MM.1S (cell line): ENCODE data around the gene PLXNA2.

Experiments
- DNase-seq: peaks from one replicate; pipeline ENCODE4 v3.0.0-alpha.2; 2015
- H2AFZ ChIP-seq: fragments of 300-600 bp; sonication (generic); 2 replicates; pipeline ENCODE4 v1.6.0; 2016; ENCODE audit warnings: antibody characterized with exemption, low read length
- H3F3A ChIP-seq: fragments of 300-600 bp; sonication (generic); 2 replicates; pipeline ENCODE4 v1.6.1; 2016; ENCODE audit warnings: mild to moderate bottlenecking, antibody characterized with exemption, low read length, moderate library complexity, mixed read lengths; ENCODE audit not compliant: insufficient read depth
- H3K27ac ChIP-seq: fragments of 300-600 bp; sonication (generic); 2 replicates; pipeline ENCODE4 v1.5.1; 2016; ENCODE audit warnings: mild to moderate bottlenecking, low read length
- H3K27me3 ChIP-seq: fragments of 300-600 bp; sonication (generic); replicated peaks from 2 replicates; pipeline ENCODE4 v1.6.0; 2016; ENCODE audit warnings: low read length; ENCODE audit not compliant: insufficient read depth
- H3K36me3 ChIP-seq: fragments of 300-600 bp; sonication (generic); replicated peaks from 2 replicates; pipeline ENCODE4 v1.6.1; 2016; ENCODE audit warnings: mild to moderate bottlenecking, low read length, mixed read lengths; ENCODE audit not compliant: insufficient read depth
- H3K4me1 ChIP-seq: fragments of 300-600 bp; sonication (generic); 2 replicates; pipeline ENCODE4 v1.6.1; 2016; ENCODE audit warnings: low read length, mixed read lengths
- H3K4me2 ChIP-seq: fragments of 300-600 bp; sonication (generic); 2 replicates; pipeline ENCODE4 v1.6.0; 2016; ENCODE audit warnings: low read depth, low read length
- H3K4me3 ChIP-seq: fragments of 300-600 bp; sonication (generic); 2 replicates; pipeline ENCODE4 v1.5.1; 2016; ENCODE audit warnings: low read length, mixed read lengths
- H3K79me2 ChIP-seq: fragments of 300-600 bp; sonication (generic); 2 replicates; pipeline ENCODE4 v1.6.1; 2016; ENCODE audit warnings: mixed run types, low read length, mixed read lengths
- H3K9ac ChIP-seq: fragments of 300-600 bp; sonication (generic); 2 replicates; pipeline ENCODE4 v1.6.1; 2016; ENCODE audit warnings: low read length, mixed read lengths
- H3K9me2 ChIP-seq: fragments of 300-600 bp; sonication (generic); replicated peaks from 2 replicates; pipeline ENCODE4 v1.6.1; 2016; ENCODE audit warnings: mild to moderate bottlenecking, low read length, mixed read lengths; ENCODE audit not compliant: insufficient read depth
- H3K9me3 ChIP-seq: fragments of 300-600 bp; sonication (generic); replicated peaks from 2 replicates; pipeline ENCODE4 v1.6.1; 2016; ENCODE audit warnings: mild to moderate bottlenecking, low read length, mixed read lengths; ENCODE audit not compliant: insufficient read depth
- H4K20me1 ChIP-seq: fragments of 300-600 bp; sonication (generic); 2 replicates; pipeline ENCODE4 v1.6.1; 2016; ENCODE audit warnings: mild to moderate bottlenecking, low read length, moderate library complexity, mixed read lengths; ENCODE audit not compliant: insufficient read depth
- EZH2 ChIP-seq: fragments of 300-600 bp; sonication (generic); optimal IDR thresholded peaks from 2 replicates; pipeline ENCODE3; 2017; ENCODE audit warnings: low read depth, mild to moderate bottlenecking, antibody characterized with exemption, low read length, mixed read lengths
- EZH2phosphoT487 ChIP-seq: fragments of 300-600 bp; sonication (generic); IDR thresholded peaks from 2 replicates; pipeline ENCODE4 v1.6.1; 2018; ENCODE audit warnings: antibody characterized with exemption, low read length
- TF ChIP-seq, protein P1 (sequence below): fragments of 300-600 bp; sonication (generic); IDR thresholded peaks from 2 replicates; pipeline ENCODE4 v1.5.1; 2016; ENCODE audit warnings: antibody characterized with exemption, low read length, mixed read lengths

The PLXNA2 gene

DNA sequence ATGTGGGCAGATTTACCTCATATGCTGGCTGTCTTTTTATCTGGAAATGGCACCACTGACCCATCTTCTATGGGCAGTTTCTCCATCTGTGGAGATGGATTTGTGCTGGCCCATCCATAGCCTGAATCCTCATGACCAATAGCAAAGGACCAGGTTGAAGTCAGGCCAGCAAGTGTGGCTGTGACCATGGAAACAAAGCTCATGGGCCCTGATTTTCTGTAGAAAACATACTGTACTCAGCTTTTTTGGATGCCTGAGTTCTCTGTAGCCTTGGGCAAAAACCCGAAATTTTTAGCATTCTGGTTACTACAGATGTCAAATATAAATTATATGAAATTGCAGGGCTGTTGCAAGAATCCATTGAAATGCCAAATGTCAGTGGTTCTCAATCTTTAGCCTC is 155.0 kb downstream of the PLXNA2 start:
- H3K27me3 ChIP-seq = no peaks in the 10 kb centered on the region
- H3K9me3 ChIP-seq = no peaks in the 10 kb centered on the region
- no peaks in the 10 kb centered on the region for H3K36me3 ChIP-seq
- no peak overlapping the region for H3K4me3 ChIP-seq
- peaks cover 15% of the 10 kb centered on the region for H3K4me1 ChIP-seq
- TF ChIP-seq EZH2 (no peak), EZH2phosphoT487 (no peak)
- TF ChIP-seq, protein P1, sequence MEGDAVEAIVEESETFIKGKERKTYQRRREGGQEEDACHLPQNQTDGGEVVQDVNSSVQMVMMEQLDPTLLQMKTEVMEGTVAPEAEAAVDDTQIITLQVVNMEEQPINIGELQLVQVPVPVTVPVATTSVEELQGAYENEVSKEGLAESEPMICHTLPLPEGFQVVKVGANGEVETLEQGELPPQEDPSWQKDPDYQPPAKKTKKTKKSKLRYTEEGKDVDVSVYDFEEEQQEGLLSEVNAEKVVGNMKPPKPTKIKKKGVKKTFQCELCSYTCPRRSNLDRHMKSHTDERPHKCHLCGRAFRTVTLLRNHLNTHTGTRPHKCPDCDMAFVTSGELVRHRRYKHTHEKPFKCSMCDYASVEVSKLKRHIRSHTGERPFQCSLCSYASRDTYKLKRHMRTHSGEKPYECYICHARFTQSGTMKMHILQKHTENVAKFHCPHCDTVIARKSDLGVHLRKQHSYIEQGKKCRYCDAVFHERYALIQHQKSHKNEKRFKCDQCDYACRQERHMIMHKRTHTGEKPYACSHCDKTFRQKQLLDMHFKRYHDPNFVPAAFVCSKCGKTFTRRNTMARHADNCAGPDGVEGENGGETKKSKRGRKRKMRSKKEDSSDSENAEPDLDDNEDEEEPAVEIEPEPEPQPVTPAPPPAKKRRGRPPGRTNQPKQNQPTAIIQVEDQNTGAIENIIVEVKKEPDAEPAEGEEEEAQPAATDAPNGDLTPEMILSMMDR = no peak
- H3K9me2 ChIP-seq = no peaks in the 10 kb centered on the region
- no peaks in the 10 kb centered on the region for H3K79me2 ChIP-seq
- peaks cover 14% of the 10 kb centered on the region for H3F3A ChIP-seq
- no peaks in the 10 kb centered on the region for H4K20me1 ChIP-seq
- no peak overlapping the region for H3K9ac ChIP-seq
- no peak overlapping the region for H3K4me2 ChIP-seq
- DNase-seq = no peak
- H2AFZ ChIP-seq = no peak overlapping the region
- no peak overlapping the region for H3K27ac ChIP-seq

DNA sequence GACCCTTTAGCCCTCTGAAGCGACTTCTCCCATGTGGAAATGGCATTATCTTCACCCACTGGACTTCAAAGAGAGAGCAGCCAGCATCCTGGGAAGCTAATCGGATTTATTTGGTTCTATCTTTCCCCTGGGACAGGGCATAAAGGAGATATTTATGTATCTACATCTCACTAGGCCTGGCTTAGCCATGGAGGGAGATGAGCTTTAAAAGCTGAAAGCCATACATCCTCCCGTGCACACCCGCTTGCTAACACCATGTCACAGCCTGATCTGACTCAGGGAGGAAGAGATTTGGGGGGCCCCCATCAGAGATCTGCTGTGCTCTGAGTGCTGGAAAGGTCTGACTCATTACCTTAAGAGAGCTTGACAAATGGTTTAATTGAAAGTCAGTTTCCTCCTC is 155.9 kb downstream of the PLXNA2 start:
- Histone ChIP-seq H3F3A (peaks cover 14% of the 10 kb centered on the region), H3K4me3 (no peak overlapping the region), H2AFZ (no peak overlapping the region), H3K4me1 (peaks cover 15% of the 10 kb centered on the region), H3K9me2 (no peaks in the 10 kb centered on the region), H3K4me2 (no peak overlapping the region), H3K9ac (no peak overlapping the region), H3K27ac (no peak overlapping the region), H4K20me1 (no peaks in the 10 kb centered on the region), H3K36me3 (no peaks in the 10 kb centered on the region), H3K27me3 (no peaks in the 10 kb centered on the region), H3K9me3 (no peaks in the 10 kb centered on the region), H3K79me2 (no peaks in the 10 kb centered on the region)
- no peak for DNase-seq
- no peak for TF ChIP-seq EZH2
- TF ChIP-seq, protein P1 = no peak
- no peak for TF ChIP-seq EZH2phosphoT487

DNA sequence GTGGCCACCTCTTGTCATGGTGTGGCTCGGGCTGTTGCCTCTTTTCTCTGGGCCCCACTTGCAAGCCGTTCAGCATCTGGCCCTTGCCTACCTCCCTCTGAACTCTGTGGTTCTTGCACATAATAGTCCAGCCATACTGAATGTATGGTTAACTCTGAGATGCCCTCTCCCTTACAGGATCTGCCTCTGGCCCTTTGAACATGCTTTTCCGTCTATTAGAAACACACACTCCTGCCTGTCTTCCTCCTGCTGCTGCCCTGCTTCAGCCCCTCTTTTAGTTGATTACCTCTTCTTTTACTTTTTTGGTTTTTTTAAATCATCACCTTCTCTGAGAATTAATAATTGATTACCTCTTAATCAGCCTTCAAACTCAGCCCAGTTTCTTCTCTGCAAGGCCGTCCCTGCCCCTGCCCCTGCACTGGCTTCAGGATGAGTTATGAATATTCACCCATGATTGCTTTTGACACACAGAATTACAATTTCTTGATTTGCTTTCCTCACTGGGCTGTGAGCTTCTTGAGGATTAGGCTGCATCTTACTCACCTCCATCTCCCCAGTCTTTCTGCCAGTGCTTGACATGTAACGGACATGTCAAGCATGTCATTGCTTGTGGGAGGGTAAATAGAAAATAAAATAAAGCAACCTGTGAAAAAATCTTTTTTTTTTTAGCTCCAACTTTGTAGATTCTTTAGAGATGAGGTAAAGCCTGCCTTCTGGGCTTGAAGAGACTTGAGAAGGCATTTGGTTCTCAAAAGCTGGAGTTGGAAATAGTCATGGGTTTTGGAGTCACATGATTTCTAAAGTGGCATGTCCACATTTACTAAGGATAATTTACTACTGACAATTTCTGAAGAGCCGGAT is 158.3 kb downstream of the PLXNA2 start:
- Histone ChIP-seq H2AFZ (peak overlapping the region; percentile 48), H3K79me2 (no peaks in the 10 kb centered on the region), H3K36me3 (no peaks in the 10 kb centered on the region), H3K4me2 (peak overlapping the region; percentile 69), H3K4me1 (peaks cover 15% of the 10 kb centered on the region), H3F3A (peaks cover 14% of the 10 kb centered on the region), H3K27ac (peak overlapping the region; percentile 32; the same call in 1 of the 2 replicates), H3K9me2 (no peaks in the 10 kb centered on the region), H3K4me3 (peak overlapping the region; percentile 15; the same call in 1 of the 2 replicates), H4K20me1 (no peaks in the 10 kb centered on the region), H3K9me3 (no peaks in the 10 kb centered on the region), H3K27me3 (no peaks in the 10 kb centered on the region), H3K9ac (no peak overlapping the region; the same call in 1 of the 2 replicates)
- TF ChIP-seq, protein P1 = no peak
- TF ChIP-seq EZH2 (no peak), EZH2phosphoT487 (no peak)
- DNase-seq = no peak
